ENCODE measurements around the gene CSF3R.

Gene CSF3R

GRCh38 chr1:36419140-36419539 is 63.6 kb downstream of the CSF3R start:
- Histone ChIP-seq H3K4me3 (ENCODE audit: extremely low read depth, insufficient read depth, low read length, poor library complexity, severe bottlenecking) (no peak overlapping the region), H3K4me1 (ENCODE audit: control insufficient read depth, insufficient read depth, low read length, poor library complexity, severe bottlenecking) (peaks cover 10% of the 10 kb centered on the region), H3K36me3 (ENCODE audit: control insufficient read depth, insufficient read depth, low read length) (no peaks in the 10 kb centered on the region), H3K9me3 (ENCODE audit: control insufficient read depth, low read length) (peaks cover 8% of the 10 kb centered on the region), H3K27ac (ENCODE audit: low read depth, low read length, severe bottlenecking) (no peak overlapping the region)
- 79 to 90% methylated on average over 2 to 3 of the region's 3 CpGs for WGBS, 2 experiments (ENCODE audit: insufficient coverage in 2 of 2)

- Histone ChIP-seq H3K36me3 (ENCODE audit: control insufficient read depth, insufficient read depth, low read length) (no peaks in the 10 kb centered on the region), H3K27ac (ENCODE audit: low read depth, low read length, severe bottlenecking) (no peak overlapping the region), H3K4me3 (ENCODE audit: extremely low read depth, insufficient read depth, low read length, poor library complexity, severe bottlenecking) (no peak overlapping the region), H3K4me1 (ENCODE audit: control insufficient read depth, insufficient read depth, low read length, poor library complexity, severe bottlenecking) (peaks cover 10% of the 10 kb centered on the region), H3K9me3 (ENCODE audit: control insufficient read depth, low read length) (peaks cover 8% of the 10 kb centered on the region)
- WGBS, 2 experiments (ENCODE audit: insufficient coverage in 2 of 2) = 89 to 95% methylated on average over 6 to 9 of the region's 9 CpGs
These were observed 64.8 kb downstream of the CSF3R start for GRCh38 chr1:36417931-36418330.

Data from mesodermal cell (in vitro differentiated cells).